GM12865 (cell line): Measurements from ENCODE around the gene EPHA5.

ENCODE experiments used
- DNase-seq: peaks from one replicate; pipeline ENCODE4 v3.0.0; 2010; ENCODE audit warnings: low read depth
- H3K4me3 ChIP-seq: 2 replicates; pipeline ENCODE4 v1.5.1; 2011; ENCODE audit warnings: mild to moderate bottlenecking, low read depth, low read length, control low read depth
- CTCF ChIP-seq: IDR thresholded peaks from 2 replicates; pipeline ENCODE4 v1.5.1; 2011; ENCODE audit warnings: low read length, control low read depth, low read depth, inconsistent platforms; ENCODE audit not compliant: insufficient read depth; ENCODE audit errors: missing control alignments

The EPHA5 gene

DNA sequence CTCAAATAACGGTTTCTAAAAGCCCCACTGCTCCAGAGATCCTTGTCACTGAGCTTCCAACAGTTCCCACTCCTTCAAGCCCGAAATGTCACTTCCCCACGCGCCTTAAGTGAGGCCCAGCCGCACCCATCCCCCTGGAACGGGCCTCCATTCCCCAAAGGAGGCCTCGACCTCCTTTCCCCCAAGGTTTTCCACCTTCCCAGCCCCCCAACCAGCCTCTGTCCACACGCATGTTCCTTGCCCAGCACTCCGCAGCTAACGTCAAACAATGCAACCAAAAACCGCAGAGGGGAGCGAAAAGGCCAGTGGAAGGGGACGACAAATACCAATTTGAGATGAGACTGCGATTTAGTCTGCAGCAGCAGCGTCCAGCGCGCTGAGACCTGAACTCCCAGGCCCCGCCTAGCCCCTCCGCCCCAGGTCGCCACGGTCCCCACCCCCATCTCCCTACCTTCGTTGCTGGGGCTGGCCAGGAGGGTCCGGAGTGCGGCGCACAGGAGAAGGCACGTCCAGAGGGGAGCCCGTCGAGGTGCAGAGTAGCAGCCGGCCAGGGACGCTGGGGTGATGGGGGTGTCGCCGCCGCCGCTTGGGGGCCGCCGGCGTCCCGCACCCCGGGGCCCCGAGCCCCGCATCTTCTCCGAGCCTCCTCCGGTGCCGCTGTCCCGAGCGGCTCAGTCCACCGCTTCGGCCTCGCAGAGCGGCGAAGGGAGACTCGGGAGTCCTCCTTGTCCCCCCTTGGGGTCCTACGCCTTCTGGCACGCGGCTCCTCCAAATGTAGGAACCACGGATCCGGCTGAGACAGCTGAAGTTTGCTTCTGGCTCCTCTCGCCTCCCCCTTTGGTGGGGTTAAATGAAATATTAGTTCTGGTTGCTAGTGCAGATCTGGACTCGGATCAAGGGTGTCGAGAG, 924 bp downstream of the EPHA5 start:
- DNase-seq, result no peak
- H3K4me3 ChIP-seq, result no peak overlapping the region
- TF ChIP-seq CTCF, result no peak

DNA sequence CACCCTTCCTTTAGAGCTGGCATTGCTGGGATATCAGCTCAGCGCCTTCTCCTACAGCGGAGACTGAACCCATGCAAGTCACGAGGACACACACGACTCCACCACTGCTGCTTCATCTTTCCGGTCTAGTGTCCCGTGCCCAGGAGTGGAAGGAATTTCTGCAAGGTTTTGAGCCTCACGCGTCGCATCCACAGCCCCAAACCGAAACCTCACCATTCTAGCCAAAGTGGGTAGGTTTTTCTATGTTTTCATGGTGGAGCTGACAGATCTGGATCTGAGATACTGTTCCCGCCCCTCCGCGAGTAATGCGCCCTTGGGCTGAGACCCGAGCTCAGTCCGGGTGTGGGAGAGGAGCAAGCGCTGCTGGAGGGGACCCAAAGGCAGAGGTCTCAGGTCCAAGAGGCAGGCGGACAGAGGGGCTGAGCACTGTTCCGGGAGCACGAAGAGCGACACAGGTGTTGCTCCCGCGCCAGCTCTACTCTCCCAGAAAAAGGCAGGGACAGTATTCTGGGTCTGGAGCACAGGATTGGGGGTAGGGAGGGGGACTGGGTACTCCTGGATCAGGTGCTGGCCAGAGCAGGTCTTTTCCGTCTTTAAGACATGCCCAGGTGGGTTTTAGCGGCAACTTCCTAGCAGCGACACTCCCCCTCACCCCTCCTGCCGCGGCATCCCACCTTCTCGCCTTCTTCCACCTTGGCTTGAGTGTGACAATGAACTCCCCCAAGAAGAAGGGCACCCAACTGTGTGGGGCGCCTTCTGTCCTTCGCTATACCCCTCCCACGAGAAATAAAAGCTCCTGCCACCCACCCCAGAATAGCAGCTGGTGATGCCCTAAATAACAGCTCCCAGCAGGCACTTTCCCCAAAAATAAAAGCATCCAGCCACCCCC, 1.8 kb downstream of the EPHA5 start:
- DNase-seq, result no peak
- no peak overlapping the region for H3K4me3 ChIP-seq
- TF ChIP-seq CTCF, result no peak

GRCh38 chr4:65667506-65668041, 2.7 kb downstream of the EPHA5 start:
- DNase-seq, result no peak
- no peak overlapping the region for H3K4me3 ChIP-seq
- no peak for TF ChIP-seq CTCF

- no peak for TF ChIP-seq CTCF
- H3K4me3 ChIP-seq, result no peak overlapping the region
- DNase-seq, result no peak
These were observed 4.3 kb downstream of the EPHA5 start for GRCh38 chr4:65665771-65666523.

DNA sequence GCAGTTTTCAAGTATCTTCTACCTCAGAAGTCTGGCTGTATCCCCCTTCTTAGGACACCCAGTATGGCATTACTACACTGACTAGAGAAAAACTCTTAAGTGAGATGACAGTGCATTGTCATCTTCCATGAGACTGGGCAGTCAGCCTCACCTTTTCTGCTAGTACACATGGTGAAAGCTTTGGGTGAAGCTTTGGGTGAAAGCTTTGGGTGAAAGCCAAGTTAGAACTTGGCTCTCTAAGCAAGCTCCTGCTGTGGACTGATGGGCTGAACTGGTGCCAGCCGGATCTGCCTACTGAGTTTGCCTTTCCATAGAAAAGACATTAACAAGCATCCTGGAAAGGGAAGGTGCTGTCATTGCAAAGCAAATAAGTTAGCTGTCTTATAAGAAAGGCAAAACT, 8.8 kb downstream of the EPHA5 start:
- H3K4me3 ChIP-seq, result no peak overlapping the region
- no peak for DNase-seq
- no peak for TF ChIP-seq CTCF

- H3K4me3 ChIP-seq, result no peak overlapping the region
- no peak for TF ChIP-seq CTCF
- DNase-seq, result no peak
These were observed 12.2 kb downstream of the EPHA5 start for GRCh38 chr4:65658117-65658516.
